Fibroblast of lung (primary cell): Measurements from ENCODE around the gene WDFY3.

Experiments used
- CTCF ChIP-seq, 2 donors: IDR thresholded peaks in 1 of 2; conservative IDR thresholded peaks in 1 of 2; 1 replicate in 1 of 2; 2 replicates in 1 of 2; pipeline ENCODE4 v1.5.1; 2011 to 2012; ENCODE audit warnings: low read length in 2 of 2, control low read depth in 1 of 2, inconsistent platforms in 1 of 2, low read depth in 1 of 2, mild to moderate bottlenecking in 1 of 2
- EZH2 ChIP-seq: IDR thresholded peaks from 2 replicates; pipeline ENCODE4 v1.5.1; 2012; ENCODE audit warnings: low read length, control low read depth, mild to moderate bottlenecking; ENCODE audit errors: missing control alignments

- TF ChIP-seq CTCF (conservative IDR thresholded peaks at IDR 0.05 in 1 of 2, IDR thresholded peaks at IDR 0.05 in 1 of 2; ENCODE audit: low read depth in 1 of 2, low read length in 2 of 2): no peak
- TF ChIP-seq EZH2: no peak
These were observed 163.4 kb downstream of the WDFY3 start for GRCh38 chr4:84803116-84803515.
